NCI-H2107 (cell line): ENCODE data around the gene IMPDH1.

Source experiments
- DNase-seq: peaks from one replicate; lab custom pipeline; 2025; lab: John Stamatoyannopoulos, UW

The IMPDH1 gene

GRCh38 chr7:128359939-128360338 lies 49.8 kb downstream of the IMPDH1 start:
- no peak for DNase-seq

GRCh38 chr7:128359336-128359735 lies 50.4 kb downstream of the IMPDH1 start:
- DNase-seq = no peak

GRCh38 chr7:128358233-128358632 lies 51.5 kb downstream of the IMPDH1 start:
- no peak for DNase-seq

GRCh38 chr7:128357217-128357613 lies 52.6 kb downstream of the IMPDH1 start:
- no peak for DNase-seq

GRCh38 chr7:128356546-128357216 lies 53.1 kb downstream of the IMPDH1 start:
- no peak for DNase-seq

GRCh38 chr7:128353610-128354009 lies 56.2 kb downstream of the IMPDH1 start:
- DNase-seq = no peak

- no peak for DNase-seq
Measured at GRCh38 chr7:128353189-128353588, 56.6 kb downstream of the IMPDH1 start.

- DNase-seq = no peak
Measured at GRCh38 chr7:128352636-128353035, 57.1 kb downstream of the IMPDH1 start.

GRCh38 chr7:128352153-128352537 lies 57.6 kb downstream of the IMPDH1 start:
- no peak for DNase-seq

GRCh38 chr7:128351296-128352152 lies 58.3 kb downstream of the IMPDH1 start:
- no peak for DNase-seq

- no peak for DNase-seq
Measured at GRCh38 chr7:128350708-128351295, 59.0 kb downstream of the IMPDH1 start.

GRCh38 chr7:128349466-128349825 lies 60.3 kb downstream of the IMPDH1 start:
- no peak for DNase-seq

- no peak for DNase-seq
Measured at GRCh38 chr7:128347647-128348097, 62.1 kb downstream of the IMPDH1 start.

GRCh38 chr7:128344431-128344774 lies 65.4 kb downstream of the IMPDH1 start:
- DNase-seq = no peak

GRCh38 chr7:128343554-128344430 lies 66.0 kb downstream of the IMPDH1 start, which contains the start of gene RBM28:
Gene RBM28, minus strand, starts transcription at chr7:128343908. Its CDS starts 115 bp downstream, at chr7:128343793.
- peak; percentile 90 for DNase-seq
